OCI-LY7 (cell line): Measurements from ENCODE around the gene BCL11A.

ENCODE experiments used
- CTCF ChIP-seq: fragments of 200-600 bp; sonication (generic); conservative IDR thresholded peaks from 2 replicates; pipeline ENCODE4 v1.5.1; 2014; ENCODE audit warnings: mild to moderate bottlenecking, antibody characterized with exemption, low read length, moderate library complexity, mixed read lengths
- EZH2phosphoT487 ChIP-seq: fragments of 200-600 bp; sonication (generic); IDR thresholded peaks from 2 replicates; pipeline ENCODE4 v1.6.1; 2018; ENCODE audit warnings: low read depth, borderline replicate concordance, mild to moderate bottlenecking, mixed run types, antibody characterized with exemption, low read length, moderate library complexity, mixed read lengths

- TF ChIP-seq CTCF (no peak), EZH2phosphoT487 (no peak)
These were observed 34.9 kb downstream of the BCL11A start for GRCh38 chr2:60518567-60518966.
